Hypothalamus (tissue), 51 donors: ENCODE data around the gene REPS2.

Source experiments
- DNase-seq, 51 donors: peaks; one replicate each; lab custom pipeline; 2025; lab: John Stamatoyannopoulos, UW

The REPS2 gene

DNA sequence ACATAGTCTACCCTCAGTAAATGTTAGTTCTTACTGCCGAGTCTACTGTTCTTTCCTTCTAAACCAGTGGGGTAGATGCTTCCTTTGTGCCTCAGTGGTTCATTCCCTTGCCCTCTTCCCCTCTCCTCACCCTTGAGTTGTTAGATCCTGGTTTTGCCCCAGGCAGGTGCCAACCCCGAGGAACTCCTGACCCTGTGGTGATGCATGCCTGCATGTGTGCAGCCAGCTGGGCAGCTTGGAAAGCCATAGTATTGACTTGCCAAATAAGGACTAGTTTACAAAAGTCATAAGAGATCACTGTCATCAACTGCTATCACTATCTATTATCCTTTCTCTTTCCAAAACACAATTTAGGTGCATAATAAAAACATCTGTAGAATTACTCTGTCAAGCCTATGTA is 50.9 kb downstream of the REPS2 start:
- peak in 1 of 51 donors; percentile 1 for DNase-seq

DNA sequence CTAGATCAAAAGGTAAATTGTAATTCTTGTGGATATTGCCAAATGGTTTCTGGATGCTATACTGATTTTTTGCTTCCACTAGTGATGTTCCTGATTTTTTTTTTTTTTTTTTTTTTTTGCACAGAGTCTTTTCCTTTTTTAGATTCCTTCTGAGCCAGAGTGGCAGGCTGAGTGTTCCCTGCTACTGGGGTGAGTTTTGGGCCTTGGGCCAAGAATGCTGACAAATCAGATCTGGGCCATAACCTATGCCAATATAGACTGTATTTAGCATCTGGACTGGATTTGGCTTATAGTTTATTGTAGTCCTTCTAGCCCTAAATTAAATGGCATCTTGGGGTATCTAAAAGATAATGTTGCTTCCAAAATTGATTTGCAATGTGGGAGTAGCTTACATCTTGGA is 52.8 kb downstream of the REPS2 start:
- no peak for DNase-seq

DNA sequence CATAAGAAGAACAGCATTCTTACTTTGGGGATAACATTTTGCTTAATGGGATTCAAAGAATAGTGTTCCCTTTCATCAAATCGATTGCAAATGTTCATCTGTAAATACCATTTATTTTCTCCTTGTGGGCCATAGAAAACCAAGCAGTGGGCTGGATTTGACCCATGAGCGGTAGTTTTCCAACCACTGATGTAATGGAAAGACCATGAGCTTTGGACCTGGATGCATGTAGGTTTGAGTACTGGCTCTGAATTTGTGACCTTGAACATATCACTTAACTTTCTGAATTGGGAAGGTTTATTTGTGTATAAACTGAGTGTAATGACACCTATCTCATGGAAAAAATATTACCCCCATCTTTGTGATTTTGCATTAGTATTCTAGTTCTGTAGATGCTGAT is 54.3 kb downstream of the REPS2 start:
- DNase-seq, result no peak

DNA sequence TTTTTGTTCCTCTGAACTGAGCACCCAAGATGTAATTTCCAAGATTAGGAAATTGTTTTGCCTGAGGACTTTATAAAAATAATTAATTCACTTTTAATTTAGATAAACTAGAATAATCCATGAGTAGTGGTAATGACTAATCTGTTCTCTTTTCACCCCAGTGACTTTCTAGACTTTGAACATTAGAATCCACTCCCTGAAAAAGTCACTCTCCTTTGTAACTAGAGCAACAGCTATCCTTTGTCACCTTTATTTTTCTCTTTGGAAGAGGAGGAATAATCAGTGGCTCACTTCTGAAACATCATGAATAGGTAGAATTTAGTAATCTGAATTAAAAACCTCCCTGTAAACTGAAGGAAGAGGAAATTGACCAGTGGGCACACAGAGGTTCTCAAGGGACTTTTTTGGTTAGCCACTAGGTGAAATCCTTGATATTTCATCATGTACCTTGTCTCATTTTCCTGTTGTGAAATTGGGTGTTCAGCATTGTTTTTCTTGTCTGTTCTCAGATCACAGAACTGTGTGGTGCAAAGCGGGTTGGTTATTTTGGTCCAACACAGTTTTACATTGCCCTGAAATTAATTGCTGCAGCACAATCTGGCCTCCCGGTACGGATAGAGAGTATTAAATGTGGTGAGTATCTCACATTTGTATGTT is 59.4 kb downstream of the REPS2 start:
- DNase-seq, result no peak

DNA sequence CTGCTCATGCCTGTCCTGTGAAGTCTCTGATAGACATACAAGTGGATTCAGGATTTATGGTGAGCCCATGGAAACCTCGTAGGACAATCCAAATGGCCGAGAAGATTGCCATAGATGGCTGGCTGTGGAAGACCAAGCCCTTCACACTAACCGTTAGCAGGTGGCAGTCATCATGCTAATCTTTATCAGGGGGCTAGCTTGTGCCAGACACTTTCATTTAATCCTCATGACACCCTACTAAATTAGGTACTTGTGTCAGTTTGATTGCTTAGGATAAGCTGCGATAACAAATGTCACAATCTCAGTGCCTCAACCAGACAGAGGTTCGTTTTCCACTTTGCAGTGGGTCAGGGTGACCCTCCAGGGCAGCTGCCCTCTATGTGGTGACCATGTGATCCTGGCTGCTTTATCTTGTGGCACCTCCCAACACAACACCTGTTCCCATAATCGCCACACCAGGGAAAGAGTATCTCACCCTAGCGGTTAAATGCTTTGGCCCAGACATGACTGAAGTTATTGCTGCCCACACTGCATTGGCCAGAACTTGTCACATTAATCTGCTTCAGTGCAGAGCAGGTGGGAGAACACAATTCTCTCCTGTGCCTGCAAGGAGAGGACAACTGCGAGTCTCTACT is 60.8 kb downstream of the REPS2 start:
- peak in 7 of 51 donors; percentile 1 to 33 (median 14) for DNase-seq

DNA sequence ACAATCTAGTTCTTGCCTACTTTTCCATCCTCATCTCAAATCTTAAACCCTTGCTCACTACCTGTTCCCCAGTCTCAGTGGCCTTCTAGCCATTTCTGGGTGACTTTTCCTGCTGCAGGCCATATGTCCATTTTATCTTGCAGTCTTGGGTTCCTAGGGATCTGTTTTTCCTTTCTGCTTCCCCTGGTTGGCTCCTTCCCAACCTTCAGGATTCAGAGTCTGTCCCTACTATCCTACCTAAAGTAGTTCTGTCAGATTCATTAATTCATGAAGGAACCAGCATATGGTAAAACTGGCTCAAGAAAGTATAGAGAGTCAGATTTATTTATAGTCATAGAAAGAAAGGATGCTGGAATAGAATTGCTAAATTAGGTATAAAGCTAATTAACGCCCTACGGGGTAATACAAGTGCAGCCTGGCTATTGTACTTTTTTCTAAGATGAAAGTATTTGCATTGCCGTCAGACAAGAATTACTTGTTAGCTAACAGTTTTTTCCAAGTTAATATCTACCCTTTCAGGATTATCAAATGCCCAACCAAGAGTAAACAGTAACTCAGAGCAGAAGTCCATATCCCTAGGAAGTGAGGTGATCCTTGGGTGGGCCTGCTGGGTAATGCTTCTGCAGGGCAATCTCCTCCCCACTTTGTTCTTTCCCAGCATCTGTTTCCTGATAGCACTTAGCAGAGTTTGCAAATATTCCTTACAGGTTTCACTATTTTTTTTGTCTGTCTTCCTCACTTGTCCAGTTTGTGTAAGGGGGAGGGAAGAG is 63.6 kb downstream of the REPS2 start:
- no peak for DNase-seq

DNA sequence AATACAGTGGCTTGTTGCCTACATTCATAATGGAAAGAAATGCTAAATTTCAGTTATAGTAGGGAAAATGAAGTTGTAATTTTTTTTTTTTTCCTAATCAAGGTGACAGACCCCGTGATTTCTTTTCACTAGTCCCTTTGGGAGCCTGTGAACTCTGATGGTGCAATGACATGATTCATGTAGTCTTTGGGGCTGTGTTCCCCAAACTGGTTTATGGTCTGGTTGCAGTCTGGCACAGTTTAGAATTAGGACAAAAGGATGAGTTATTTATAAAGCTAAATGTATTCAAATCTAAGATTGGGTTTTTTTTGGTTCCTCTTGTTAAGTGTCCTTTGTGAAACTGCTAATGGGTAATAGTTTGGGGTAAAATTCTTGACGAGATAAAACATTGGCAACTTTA is 66.0 kb downstream of the REPS2 start:
- DNase-seq, result no peak

DNA sequence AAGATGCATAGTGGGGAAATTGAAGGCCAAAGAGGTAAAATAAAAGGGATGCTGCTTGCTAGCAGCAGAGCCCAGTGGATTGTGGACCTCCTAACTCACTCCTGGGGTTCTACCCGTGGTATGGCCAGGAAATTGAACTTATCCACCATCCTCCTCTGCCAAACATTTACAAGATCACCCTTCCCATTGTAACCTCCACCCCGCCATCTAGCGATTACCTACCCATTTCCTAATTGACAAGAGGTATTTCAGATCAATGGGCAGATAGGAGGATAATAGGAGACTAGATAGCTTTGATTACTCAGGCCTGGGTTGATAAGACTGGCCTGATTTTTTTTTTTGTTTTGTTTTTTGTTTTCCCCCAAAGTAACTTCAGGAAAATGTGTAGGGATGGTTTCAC is 67.8 kb downstream of the REPS2 start:
- DNase-seq, result no peak

DNA sequence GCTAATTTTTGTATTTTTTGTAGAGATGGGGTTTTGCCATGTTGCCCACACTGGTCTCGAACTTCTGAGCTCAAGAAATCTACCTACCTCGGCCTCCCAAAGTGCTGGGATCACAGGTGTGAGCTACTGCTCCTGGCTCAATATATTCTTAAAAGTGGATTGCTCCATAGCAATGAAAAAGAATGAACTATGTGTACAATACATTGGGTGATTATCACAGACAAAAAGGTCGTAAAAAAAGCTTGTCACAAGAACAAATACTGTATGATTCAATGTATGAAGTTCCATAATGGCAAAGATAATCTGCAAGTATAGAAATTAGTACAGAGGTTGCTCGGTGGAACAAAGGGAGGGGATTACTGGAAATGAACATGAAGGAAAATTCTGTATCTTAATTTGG is 70.7 kb downstream of the REPS2 start:
- no peak for DNase-seq

DNA sequence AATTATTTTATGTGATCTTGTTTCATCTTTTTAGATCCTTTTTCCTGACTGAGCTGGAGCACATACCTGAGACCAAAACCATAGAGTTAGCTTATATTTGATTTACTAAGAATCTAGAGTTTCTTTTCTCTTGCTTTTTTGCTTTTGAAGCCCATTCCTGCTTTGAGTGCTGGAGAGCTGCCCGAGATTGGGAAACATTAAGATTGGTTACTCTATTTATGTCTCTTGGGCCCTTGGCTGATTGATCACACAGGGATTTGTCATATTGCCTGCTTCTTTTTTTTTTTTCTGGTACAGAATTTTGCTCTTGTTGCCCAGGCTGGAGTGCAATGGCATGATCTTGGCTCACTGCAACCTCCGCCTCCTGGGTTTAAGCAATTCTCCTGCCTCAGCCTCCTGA is 73.9 kb downstream of the REPS2 start:
- no peak for DNase-seq

DNA sequence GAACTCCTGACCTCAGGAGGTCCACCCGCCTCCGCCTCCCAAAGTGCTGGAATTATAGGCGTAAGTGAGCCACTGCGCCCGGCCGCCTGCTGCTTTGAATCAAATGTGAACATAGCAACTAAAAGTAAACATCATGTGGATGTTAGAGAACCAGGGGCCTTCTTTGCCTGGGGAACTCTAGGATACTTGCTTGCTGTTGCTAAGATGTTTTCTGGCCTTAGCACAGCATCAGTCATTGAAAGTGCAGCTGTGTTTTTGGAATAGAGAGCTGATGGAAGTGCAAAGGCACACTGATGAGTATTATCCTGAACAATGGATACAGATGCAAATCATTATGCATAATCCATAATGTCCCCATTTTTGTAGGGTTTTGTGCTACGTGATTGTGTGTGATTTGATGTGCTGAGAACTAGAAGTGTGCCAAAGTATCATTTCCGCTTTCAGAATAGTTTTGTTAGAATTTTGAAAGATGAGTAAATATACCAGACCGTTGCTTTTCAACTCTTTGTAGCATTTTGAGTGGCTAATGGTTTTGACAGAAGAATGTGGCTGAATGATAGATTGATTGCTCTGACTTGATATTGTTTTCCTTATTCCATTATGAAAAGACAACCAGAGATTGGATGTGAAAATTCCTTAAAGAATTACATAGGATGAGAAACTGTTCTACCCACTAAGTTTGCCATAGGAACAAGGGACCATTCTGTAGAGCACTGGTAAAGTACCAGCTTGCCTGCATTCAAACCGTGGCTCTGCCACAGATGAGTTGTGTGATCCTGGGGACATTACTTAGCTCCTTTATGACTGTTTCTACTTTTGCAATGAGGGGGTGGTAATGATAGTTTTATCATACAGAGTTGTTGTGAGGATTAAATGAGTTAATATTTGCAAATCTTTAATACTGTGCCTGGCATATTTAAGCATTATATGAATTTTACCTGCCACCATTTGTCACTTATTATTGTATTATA is 74.7 kb downstream of the REPS2 start:
- peak in 6 of 51 donors; percentile 1 to 23 (median 9) for DNase-seq

DNA sequence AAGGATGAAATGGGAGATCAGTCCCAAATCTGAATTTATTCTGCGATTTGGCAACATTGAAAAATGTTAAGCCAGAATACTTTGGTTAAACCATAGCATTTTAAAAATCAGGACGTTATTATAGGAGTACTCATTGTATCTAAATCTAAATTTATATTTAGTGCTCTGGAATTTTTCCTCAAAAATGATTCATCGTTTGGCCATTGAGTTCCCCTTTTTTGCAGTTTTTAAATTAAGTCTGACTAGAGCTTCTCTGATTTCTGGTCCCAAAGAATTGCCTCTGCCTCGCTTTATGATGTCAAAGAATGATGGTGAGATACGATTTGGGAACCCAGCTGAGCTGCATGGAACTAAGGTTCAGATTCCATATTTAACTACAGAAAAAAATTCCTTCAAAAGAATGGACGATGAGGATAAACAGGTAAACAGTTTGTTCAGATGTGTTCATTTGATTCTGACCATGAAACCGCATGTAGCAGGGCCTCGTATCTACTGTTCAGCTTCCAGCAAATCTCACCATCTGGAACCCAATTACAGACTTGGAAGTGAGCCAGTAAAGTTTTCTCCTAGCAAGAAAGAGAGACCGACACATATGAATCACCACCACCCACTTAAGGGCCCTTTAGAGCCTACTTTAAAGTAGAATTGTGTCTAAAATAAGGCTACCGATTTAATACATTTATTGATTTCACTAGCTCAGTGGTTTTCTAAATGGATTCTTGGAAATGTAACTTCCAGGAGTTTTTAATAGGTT is 75.6 kb downstream of the REPS2 start:
- no peak for DNase-seq

DNA sequence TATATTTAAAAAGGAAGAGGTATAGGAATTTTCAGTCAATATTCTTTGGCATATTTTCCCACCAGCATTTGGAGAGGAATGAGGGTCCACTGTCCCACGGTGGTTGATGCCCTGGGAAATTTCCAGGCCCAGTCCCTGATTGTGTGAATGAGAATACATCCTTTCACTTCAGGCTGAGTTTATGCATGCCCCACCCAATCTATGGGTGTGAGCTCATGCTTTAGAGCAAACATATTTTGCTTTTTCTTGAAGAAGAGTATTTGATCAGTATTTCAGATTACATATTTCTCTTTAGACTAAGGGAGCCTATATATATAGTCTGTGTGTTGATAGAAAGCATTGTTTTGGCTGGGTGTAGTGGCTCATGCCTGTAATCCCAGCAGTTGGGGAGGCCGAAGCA is 77.2 kb downstream of the REPS2 start:
- DNase-seq, result no peak

DNA sequence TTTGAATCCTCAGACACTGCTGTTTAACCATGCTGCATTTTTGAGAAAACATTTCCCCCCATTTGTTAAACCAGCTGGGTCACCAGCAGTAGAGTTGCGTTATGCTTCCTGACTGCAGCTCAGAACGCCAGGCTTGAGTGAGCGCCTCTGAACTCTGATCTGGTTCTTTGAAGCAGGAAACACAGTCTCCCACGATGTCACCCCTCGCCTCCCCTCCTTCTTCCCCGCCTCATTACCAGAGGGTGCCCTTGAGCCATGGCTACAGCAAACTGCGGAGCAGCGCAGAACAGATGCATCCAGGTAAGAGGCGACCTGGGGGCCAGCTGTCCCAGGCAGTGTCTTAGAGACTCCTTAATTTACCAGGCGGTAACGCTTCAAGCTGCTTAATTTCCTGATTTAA is 78.4 kb downstream of the REPS2 start:
- peak in 1 of 51 donors; percentile 5 for DNase-seq

DNA sequence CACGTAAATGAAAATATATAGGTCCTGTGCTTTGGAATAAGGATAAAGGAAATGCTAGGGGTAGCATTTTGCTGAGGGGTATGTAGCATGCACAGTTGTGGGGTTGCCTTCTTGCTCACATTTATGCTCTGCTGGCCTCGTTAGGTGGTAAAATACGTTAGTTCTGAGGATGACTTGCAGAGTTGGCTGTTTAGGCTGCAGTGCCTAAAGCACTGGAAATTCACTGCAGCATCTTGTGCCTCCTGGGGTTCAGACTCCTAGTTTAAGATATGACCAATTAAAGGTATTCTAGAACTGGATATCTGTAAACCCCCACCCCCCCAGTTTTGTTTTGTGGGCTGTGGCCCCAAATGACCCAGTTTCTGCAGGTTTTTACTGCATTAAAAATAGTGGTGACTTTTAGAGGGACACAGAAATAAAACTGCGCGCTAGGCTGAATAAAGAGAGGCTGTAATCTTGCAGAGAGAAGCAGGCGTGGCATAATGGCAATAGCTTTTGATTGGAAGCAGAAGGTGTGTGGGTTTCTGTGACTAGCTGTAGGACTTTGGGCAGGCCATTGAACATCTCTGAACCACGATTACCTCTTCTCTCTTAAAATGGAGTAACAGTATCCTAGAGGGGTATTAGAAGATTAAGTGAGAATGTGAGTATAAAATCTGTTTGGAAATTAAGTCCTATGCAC is 79.3 kb downstream of the REPS2 start:
- DNase-seq, result peak in 1 of 51 donors; percentile 7

DNA sequence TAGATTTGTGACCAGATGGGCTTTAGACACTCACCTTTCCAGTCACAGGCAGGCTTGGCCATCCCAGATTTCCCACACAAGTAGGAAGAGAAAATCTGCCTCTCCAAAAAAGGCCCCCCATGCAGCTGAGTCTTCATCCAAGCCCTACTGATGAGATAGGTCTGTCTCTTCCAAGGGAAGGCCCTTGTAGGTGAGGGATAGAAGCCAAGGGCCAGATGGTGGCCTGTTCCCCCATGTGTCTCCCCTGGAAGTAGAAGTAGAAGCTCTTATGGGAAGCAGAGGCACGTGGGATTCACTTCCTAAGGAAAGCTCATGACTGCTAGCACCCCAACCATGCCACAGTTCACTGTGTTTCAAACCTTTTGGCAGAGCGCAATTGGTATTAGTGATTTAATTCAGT is 81.5 kb downstream of the REPS2 start:
- no peak for DNase-seq

DNA sequence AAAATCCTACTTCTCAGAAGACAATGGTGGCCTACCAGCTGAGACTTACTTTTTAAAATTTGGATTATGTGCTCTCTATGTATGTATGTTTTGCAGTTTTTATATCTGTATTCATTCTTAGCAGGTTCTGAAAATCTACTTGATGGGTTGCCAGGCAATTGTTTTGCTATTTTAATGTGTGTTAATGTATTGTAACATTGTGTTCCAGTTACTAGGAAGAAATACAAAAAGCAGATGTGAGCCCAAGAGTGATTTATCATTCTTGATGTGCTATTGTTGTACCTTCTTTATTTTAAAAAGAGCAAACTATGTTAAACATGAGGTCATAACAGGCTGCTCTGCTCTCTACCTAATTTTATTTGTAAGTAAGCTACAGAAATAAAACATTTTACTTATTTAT is 81.9 kb downstream of the REPS2 start:
- no peak for DNase-seq

DNA sequence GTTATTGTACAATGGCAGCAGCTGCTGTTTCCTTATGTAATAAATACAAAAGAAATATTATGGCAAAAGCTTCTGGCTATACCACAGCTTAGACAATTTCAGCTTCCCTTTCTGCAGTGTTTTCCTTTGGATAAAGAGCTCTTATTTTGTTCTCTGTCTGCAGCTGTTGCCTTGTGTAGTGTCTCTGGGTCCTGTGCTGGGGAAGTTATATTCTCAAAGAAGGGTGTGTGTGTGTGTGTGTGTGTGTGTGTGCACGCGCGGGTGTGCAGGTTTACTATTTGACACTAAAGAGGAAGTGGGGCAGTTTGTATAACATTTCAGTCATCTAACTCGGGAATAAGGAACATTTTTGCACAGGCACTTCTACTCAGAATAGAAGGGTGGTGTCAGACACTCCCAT is 83.6 kb downstream of the REPS2 start:
- DNase-seq, result peak in 3 of 51 donors; percentile 1 to 21 (median 2)

DNA sequence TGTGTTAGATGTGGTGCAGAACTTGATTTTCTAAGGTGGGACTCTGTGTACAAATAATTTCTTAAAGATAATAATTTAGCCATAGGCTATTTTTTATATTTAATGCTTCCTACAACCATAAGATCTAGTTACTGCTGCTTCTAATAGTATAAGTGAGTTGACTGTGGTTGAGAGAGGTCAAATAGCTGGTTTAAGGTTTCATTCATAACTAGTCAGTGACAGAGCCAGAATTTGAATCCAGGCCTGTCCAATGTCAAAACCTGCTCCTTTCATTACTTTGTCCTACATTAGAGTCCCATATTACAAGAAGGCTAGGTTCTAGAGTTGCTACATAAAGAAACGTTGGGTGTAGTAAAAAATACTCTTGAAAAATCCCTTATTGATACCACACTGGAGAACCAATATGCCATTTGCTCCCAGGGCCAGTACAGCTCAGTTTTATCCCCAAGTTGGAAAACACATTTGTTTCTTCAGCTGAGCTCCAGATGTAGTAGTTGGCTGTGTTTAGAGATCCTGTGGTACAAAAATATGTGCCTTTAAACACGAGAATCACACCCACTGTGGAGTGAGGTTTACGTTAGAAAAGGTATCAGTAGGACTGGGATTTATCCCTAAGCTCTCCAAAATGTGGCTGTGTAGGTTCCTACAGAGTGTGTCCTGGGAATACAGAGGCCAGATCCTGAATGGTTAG is 84.3 kb downstream of the REPS2 start:
- no peak for DNase-seq
